Suprapubic skin (tissue), 4 donors: Measurements from ENCODE around the gene CAMK2N2.

ENCODE experiments used
- CTCF ChIP-seq, 2 donors: fragments of 200-600 bp in 1 of 2; fragments of 450-650 bp in 1 of 2; sonication (generic) in 1 of 2; IDR thresholded peaks; one replicate each; pipeline ENCODE4 v1.5.1; 2016 to 2019; ENCODE audit warnings: antibody characterized with exemption in 2 of 2, mild to moderate bottlenecking in 1 of 2, moderate library complexity in 1 of 2
- EP300 ChIP-seq: sonication (generic); formaldehyde crosslinking; IDR thresholded peaks from one replicate; pipeline ENCODE4 v1.6.1; 2017; ENCODE audit warnings: antibody characterized with exemption
- POLR2A ChIP-seq, 2 donors: fragments of 450-650 bp; IDR thresholded peaks; one replicate each; pipeline ENCODE4 v1.6.1; 2017; ENCODE audit warnings: antibody characterized with exemption in 2 of 2, mild to moderate bottlenecking in 2 of 2, moderate library complexity in 2 of 2
- POLR2AphosphoS5 ChIP-seq, 3 donors: sonication (generic); formaldehyde crosslinking; IDR thresholded peaks; one replicate each; pipeline ENCODE4 v1.6.1; 2017; ENCODE audit warnings: antibody characterized with exemption in 3 of 3

GRCh38 chr3:184298759-184299487 lies 37.6 kb upstream of the CAMK2N2 start, which contains the start of gene PSMD2:
- peak in 1 of 2 donors; percentile 71 for TF ChIP-seq POLR2A (IDR thresholded peaks at IDR 0.05)
- no peak for TF ChIP-seq CTCF (IDR thresholded peaks at IDR 0.05)
- no peak for TF ChIP-seq EP300
- peak; percentile 6 to 51 (median 15) for TF ChIP-seq POLR2AphosphoS5 (IDR thresholded peaks at IDR 0.05)
